ENCODE data around the gene TACC2.

TACC2 gene

DNA sequence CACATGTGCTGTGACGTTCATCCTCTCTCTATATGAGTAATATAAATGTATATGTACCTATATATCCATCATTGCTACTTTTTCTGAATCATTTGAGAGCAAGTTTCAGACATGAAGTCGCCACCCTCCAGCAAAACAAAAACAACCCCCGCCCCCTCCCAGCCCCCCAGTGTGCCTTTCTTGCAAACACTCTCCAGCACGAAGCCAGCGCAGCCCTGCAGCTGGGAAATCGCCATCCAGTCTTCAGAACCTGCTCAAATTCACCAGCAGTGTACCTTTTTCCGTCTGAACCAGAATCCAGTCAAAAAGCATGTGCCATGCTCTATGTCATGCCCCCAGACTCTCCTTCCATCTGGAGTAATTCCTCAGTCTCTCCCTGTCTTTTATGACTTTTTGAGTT, 135.8 kb downstream of the TACC2 start:
- no peak for DNase-seq (ENCODE audit: low read depth)

DNA sequence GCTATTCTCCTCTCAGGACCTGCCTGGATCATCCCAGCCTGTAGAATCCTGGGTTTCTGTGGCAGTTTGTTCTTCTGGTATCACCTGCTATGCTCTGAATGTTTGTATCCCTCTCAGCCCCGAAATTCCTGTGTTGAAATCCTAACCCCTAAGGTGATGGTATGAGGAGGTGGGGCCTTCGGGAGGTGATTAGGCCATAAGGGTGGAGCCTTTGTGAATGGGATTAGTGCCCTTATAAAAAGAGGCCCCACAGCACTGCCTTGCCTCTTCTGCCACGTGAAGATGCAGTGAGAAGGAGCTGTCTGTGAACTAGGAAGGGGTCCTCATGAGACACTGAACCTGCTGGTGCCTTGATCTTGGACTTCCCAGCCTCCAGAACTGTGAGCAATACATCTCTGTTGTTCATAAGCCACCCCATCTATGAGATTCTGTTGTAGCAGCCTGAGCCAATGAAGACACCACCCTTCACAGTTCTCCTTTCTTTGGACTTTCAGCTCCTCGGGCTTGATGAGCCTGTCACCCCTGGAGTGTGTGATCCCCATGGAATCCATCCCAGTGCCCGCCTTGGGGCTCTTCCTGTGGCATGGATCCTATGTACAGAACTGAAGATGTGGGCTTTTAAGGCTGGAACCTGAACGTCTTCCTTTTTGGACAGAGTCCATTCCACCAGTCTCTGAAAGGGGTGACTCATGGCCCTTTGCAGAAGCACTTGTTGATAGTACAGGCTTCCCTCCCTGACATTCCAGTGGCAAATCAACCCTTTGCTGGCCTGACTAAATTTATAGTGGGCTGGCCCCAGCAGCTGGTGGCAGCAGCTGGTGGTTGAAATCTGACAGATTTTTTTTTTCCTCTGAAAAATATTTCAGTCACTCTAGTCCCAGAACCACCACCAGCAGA, 138.0 kb downstream of the TACC2 start:
- peak; percentile 76 for DNase-seq (ENCODE audit: low read depth)

DNA sequence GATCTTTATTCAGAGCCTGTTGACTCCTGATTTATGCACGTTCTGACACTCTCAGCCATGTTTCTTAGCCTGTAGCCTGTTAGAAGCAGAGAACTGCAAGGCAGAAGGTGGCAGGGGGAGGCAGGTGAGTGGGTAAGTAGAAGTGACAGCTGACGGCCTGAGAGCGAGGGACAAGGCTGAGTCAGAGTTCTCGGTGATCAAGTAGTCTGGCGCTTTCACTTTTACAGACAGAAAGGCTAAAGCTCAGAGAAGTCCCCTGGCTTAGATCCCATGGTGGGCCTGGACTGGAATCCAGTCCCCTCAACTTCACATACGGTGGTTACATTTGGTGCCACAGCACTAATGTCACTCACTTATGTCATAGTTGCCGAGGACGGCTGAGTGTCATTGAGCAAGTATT, 139.0 kb downstream of the TACC2 start:
- no peak for DNase-seq (ENCODE audit: low read depth)

DNA sequence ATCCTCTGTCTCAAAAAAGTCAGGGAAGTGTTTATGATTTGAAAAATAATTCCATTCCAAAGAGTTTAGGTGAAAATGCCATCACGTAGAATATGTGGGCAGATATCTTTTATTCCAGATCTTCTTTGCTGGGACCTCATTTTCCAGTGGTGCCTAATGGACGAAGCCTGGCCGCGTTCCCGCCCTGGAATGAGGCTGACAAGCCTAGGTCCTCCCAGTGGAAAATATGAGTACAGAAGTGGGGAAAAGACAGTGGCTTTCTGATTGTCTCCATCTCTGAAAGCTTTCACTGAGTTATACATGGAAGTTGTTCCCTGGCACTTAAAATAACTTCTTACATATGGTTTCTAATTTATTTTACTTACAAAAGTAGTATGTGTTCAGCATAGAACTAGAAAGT, 139.4 kb downstream of the TACC2 start:
- peak; percentile 73 for DNase-seq (ENCODE audit: low read depth)

DNA sequence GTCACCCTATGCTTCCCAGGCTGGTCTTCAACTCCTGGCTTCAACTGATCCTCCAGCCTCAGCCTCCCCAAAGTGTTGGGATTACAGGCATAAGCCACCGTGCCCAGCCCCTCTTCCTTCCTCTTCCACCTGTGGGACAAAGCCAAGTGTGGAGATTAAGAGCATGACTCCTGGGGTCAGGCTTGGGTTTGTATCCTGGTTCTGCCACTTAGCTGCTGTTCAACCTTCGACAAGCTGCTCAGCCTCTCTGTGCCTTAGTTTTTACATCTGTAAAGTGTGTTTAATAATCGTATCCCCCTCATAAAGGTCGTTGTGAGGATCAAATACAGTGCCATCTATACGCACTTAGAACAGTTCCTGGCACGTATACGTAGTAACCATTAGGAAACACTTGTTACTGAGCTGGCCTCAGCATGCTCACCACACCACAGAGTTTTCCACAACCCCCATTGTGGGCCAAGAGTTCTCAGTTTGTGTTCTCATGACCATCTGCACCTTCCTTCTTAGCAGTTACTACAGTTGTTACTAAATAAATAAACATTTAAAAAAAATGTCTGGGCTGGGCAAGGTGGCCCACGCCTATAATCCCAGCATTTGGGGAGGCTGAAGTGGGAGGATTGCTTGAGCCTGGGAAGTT, 141.6 kb downstream of the TACC2 start:
- no peak for DNase-seq (ENCODE audit: low read depth)

DNA sequence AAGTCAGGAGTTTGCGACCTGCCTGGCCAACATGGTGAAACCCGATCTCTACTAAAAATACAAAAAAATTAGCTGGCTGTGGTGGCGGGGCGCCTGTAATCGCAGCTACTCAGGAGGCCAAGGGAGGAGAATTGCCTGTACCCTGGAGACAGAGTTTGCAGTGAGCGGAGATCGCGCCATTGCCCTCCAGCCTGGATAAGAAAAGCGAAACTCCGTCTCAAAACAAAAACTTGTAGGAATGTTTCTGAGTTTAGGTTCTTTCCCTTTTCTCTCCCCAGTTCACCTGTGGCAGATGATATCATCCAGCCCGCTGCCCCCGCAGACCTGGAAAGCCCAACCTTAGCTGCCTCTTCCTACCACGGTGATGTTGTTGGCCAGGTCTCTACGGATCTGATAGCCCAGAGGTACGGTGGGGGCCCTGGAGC, 143.4 kb downstream of the TACC2 start:
- no peak for DNase-seq (ENCODE audit: low read depth)

DNA sequence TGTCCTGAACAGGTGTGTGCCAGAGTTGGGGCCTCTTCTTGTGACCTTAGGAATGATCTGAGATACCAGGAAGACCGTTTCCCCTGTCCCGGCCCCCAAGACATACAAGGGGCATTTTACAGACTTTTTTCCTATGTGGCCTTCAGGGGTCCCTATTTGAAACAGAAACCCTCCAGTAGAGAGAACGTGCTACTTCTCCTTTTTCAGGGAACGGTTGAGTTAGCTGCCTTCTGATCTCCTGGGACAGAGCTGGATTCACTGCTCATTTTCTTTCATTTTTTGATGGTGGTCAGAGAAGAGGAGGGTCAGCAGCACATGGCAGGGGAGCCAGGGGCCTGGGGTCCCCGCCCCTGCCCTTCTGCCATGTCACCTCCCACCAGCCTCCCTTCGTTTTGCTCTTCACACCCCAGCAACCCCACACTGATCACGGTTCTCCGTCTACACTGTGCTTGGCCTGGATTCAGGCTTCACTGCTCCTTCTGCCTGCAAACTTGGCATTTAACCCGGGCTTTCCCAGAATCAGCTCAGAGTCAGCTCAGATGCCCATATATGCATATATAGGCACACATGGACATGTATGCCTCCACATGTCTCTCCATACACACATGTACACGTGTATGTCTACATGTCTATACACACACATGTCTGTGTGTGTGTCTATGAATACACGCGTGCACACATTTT, 144.1 kb downstream of the TACC2 start:
- DNase-seq (ENCODE audit: low read depth), result no peak

DNA sequence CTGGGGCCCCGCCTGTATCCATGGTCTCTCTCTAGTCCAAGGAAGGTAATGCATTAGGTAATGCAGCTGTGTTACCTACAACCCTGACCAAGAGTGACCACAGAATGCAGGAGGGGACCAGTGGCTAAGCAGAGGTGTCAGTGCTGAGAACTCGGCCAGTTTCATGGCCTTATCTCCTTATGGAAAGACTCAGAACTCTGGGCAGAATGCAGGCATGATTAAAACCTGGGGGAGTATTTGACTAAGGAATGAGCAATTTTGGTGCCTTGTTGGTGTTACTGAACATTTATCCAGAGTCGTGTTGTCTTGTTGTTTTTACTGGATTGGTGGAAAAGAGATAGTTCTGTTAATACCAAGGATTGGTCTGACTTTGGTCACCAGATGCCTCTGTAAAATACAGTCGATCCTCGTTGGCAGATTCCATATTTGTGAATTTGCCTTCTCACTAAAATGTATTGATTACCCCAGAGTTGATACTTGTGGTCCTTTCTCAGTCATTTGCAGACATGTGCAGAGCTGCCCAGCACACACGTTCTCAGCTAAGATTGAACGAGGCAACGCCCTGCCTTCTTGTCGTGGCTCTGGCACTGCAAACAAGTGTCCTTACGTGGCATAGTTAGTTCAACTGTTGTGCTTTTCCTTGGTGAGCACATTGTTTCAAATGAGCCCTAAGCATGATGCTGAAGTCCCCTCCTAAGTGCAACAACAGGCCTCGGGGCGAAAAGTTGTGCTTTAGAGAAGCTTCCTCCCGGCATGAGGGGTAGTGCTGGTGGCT, 146.5 kb downstream of the TACC2 start:
- DNase-seq (ENCODE audit: low read depth), result no peak

DNA sequence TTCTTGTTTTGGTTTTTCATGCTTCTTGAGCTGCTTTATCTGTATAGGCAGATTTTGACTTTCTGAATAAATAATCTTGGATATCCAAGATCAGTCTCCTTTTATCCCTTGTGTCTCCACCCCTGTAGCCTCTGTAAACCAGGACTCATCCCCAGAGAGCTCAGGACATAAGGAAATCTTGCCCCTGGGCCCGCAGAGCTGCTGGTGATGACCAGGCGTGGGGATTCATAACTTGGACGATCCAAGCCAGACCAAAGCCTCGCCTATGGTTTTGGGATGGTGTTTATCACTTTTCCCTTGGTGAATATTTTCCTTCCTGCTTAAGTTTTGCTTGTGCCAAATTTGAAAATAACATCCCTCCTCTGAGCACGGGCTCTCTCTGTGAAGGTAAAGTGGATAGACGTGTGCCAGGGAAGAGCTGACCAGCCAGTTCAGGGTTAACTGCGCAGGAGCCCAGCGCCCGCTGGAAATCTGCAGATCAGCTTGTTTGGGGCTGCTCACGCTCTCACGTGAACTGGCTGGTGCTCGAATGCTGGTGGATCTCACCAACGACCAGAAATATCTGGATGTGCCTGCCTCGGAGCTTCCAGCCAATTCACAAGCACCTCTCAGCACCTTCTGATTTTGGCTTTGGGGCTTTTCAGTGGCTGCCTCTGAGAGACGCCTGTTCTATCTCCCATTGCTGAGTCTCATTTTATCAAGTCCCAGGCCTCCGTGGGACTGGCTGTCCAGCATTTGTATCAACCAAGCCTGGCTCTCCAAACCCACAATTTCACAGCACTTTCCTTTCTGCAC, 150.1 kb downstream of the TACC2 start:
- DNase-seq (ENCODE audit: low read depth), result no peak

DNA sequence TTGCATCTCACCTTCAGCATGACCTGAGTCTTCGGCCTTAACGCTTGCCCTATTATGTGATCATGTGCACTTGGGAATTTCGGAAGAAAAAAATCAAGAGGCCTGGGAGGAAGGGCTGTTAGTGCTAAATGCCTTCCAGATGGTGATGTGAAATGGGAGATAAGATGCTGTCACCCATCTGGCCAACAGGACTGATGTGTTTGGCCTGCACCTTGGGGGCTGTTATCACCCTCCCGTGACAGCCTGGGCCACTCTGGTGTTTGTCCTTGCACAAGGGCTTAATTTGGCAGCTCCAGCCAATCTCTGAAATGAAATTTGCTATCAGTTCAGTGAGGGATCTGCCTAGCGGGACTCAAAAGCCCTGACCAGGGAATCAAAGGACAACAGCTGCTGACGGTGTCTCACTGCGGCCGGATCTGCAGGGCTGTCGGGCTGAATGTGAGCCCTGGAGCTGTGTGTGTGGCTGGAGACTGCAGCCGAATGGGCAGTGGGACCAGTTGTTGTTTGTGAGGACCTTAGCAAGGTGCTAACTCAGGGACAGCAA, 150.7 kb downstream of the TACC2 start:
- DNase-seq (ENCODE audit: low read depth), result no peak

DNA sequence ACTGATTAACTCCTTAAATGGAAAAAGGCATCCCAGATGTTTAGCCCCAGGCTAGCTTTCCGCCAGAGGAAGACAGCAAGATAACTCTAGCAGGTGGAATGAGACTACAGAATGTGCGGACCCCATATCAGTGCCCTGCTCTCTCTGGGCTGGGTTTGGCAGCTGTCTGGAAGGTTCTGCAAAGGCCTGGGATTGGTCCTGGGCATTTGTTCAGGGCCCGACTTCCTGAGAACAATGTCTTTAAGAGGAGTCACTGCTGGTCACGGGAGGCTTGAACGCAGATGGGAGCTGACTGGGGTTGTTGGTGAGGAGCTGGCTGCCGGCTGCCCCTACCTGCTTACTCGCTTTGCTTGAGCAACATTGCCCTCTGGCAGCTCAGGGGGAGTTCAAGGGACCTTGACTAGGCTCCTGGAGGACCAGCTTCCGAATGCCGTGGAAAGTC, 151.5 kb downstream of the TACC2 start:
- DNase-seq (ENCODE audit: low read depth), result no peak

DNA sequence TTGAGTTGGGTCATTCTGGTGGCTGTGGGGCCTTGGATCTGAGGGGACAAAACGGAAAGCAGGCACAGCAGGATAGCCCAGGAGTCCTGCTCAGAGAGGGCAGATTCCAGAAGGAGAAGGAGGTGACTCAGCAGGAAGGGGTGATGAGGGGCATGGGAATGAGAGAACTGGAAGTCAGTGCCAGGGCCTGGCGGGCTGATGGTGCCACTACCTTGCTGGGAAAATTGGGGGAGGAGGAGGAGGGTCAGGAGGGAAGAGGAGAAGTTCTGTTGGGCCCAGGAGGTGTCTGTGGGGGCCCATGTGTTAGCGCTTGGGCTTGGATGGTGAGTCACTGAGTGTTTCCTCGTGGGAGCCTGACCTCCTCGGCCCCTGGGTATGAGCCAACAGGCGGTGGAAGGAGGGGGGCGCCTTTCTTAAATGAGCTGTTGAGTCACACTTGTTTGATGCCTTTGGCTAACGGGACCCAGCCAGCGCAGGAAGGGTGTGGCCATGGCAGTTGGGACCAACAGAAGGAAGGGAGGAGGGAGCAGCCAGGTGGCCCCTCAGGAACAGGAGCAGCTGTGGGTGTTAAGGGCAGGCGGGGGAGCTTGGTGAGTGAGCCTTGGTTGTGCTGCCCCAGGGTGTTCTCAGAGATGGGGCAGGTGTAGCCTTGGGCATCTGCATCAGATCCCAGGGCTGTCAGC, 152.1 kb downstream of the TACC2 start:
- peak; percentile 95 for DNase-seq (ENCODE audit: low read depth)

DNA sequence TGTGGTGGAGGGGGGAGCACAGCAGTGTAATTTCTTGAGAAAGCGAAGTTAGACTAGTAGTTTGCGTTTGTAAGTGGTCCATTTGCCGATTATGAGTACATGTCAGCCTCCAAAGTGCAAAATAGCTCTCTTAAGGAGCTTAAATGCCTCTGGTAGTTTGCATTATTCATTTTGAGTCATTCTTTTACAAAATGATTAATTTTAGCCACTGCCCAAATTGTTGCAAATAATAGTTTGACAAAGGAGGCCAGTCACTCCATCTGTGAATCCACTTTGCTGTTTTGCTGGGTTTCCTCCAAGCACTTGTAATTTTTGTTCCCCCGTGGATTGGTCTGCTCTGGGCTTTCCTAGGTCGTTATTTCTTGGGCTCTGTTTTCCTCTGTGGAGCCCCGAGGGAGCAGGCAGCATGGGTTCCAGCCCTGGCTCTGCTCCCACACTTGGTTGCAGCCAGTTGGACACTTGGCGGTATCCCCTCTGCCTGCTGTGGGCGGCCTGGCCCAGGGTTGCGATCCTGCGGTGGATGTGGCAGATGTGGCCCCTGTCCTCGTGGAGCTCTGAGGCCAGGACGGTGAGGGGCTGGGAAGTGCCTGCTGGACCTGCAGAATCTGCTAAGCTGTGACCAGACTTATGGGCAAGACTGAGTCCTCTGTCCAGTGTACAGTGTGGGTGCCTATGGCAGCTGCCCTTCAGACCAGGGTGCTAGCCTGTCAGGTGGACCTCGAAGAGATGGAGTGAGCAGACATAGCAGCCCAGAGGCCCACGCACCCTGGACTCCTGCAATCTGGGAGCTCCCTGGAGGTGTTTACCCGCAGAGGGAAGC, 153.1 kb downstream of the TACC2 start:
- DNase-seq (ENCODE audit: low read depth), result peak; percentile 77

DNA sequence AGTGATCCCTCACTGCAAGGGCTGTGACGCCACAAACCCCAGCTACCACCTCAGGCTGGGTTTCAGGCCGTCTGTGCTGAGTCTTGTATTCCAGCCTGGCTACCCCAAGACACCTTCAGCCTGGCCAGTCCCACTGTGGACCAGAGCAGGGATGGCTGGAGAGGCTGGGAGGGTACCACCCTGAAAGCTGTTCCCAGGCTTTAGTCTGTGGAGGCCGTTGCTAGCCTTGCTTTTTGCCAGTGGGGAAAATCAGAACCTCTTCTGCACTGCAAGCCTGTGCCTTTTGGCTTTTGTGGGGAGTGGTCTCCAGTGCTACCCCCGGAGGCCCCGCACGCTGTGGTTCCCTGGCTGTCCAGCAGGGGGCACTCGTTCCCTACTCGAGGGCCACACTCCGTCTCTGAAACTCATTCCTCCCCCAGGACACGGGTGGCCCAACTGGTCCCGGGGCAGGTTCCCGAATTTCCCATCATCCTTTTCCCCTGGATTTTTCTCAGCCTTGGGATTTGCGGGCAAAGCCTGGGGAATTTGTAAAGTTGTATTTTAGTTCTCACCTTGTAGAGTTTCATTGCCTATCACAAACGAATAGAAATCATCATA, 153.8 kb downstream of the TACC2 start:
- DNase-seq (ENCODE audit: low read depth), result no peak

DNA sequence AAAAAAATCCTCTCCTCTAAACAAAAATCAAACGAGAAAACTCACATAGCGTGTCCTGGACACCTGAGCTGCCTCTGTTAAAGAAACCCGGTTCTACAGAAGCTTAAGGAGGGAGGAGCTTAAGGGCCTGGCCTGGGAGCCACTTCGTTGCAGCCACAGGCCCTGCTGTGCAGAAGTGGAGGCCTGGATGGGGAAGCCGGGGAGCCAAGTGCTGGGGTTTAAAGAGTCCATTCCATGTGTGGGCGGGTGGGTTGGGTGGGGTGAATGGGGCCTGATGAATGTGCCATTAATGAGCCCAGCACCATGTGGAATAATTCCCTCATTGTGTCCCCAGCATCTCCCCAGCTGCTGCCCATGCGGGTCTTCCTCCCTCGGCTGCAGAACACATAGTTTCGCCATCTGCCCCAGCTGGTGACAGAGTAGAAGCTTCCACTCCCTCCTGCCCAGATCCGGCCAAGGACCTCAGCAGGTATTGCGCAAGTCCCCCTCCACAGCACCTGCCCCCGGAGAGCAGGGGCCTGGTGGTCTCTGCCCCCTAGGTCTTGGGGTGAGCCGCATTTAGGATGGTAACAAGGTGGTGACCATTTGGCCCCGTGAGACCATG, 154.4 kb downstream of the TACC2 start:
- no peak for DNase-seq (ENCODE audit: low read depth)

DNA sequence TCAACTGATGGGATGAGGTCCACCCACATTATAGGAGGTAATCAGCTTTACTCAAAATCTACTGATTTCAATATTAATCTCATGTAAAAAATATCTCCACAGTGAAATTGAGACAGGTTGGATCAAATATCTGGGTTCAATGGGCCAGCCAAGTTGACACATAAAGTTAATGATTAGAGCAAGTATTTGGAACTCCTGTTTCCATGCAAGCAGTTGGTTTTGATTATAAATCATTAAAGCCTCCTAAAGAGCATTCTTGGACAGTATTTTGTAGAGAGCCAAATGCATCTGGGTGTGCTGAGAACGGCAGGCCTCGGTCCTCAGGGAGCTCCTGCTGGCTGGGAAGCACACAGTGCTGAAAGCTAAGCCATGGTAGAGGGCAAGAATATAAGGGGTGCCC, 155.2 kb downstream of the TACC2 start:
- DNase-seq (ENCODE audit: low read depth), result no peak

DNA sequence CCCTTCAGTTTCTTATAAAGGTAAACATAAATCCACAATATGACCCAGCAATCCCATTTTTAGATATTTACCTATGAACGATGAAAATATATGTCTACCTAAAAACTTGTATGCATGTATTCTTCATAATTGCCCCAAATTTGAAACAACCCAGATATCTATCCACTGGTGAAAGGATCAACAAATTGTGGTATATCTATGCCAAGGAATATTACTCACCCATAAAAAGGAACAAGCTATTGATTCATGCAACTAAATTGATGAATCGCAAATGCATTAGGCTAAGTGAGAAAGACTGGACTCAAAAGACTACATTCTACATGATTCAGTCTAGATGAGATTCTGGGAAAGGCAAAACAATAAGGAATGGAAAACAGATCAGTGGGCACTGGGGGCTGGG, 156.2 kb downstream of the TACC2 start:
- DNase-seq (ENCODE audit: low read depth), result no peak

DNA sequence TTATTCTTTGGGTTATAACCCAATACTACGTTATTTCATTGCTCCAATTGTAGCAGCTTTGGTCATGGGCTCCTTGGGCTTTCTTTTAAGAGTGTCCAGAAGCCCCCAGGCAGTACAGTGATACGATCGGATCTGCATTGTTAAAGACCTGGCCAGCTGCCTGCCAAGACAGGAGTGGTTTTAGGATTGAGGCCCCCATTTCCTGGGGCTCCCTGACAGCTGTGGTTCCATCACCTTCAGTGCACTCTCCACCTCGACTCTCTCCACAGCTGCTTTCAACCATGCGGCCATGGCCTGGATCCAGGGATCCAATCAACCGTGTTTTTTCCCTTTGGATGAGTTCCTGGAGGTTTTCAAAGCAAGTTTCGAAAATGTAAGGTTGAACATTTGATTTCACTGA, 158.7 kb downstream of the TACC2 start:
- no peak for DNase-seq (ENCODE audit: low read depth)
